ENCODE data around the gene NEK8. TPM values are rescaled to one million over a fixed set of nuclear protein-coding genes. Genes with fewer than 3 reads are reported as not detected.
A peak's percentile ranks its signal among the peaks of the same experiment; 100 is the strongest.

Gene NEK8
- 2.4 and 5.6 TPM in 2 replicates for total RNA-seq

- DNase-seq (ENCODE audit: low read depth) = peak; percentile 84
These were observed at the start of gene NEK8 for GRCh38 chr17:28728364-28729200. Gene NEK8, plus strand, starts transcription at chr17:28728788. Its CDS starts 26 bp downstream, at chr17:28728814.

GRCh38 chr17:28682655-28683054, 45.9 kb upstream of the NEK8 start:
- DNase-seq (ENCODE audit: low read depth) = no peak

DNA sequence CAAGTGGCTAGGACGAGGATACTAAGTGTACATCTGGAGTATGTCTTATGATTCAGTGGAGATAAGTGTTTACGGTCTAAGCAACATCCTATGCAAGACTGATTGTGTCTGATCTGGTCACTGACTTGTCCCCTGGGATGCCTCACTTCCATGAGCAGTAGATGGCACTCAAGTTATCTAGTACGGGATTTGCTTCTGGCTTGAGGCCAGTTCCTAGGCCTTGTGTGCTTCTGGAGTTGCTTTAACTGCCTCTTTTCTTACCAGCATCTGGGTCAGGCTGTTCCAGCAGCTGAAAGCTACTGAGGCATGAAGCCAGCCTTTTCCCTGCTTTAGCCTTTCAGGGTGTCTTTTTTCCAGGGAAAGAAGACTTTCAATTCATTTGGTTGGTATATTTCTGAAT, 43.6 kb upstream of the NEK8 start:
- peak; percentile 61 for DNase-seq (ENCODE audit: low read depth)

DNA sequence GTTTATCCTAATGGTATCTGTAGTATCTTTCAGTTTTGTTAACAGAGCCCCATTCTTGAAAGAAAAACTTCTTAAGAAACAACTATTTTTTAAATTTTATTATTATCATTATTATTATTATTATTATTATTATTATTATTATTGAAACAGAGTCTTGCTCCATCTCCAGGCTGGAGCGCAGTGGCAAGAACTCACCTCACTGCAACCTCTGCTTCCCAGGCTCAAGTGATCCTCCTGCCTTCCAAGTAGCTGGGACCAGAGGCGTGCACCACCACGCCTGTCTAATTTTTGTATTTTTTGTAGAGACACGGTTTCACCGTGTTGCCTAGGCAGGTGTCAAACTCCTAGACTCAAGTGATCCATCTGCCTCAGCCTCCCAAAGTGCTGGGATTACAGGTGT, 43.2 kb upstream of the NEK8 start:
- DNase-seq (ENCODE audit: low read depth) = no peak

GRCh38 chr17:28686296-28686695, 42.3 kb upstream of the NEK8 start:
- no peak for DNase-seq (ENCODE audit: low read depth)

DNA sequence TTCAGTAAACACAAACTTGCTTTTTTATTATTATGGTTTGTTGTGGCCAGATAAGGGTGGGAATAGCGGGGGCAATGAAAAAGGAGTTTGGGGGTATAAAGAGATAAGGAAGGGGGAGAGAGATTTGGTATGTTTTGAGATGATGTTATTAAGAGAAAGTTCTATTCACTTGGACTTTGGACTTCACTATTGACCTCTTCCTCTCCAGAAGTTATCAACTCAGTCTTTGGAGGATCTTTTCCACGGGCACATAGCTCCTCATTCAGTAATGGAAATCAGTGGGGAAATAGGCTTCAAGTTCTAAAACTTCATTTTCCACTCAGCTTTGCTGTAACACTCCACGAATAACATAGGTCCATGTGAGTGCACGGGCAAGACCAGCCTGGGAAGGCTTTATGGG, 40.1 kb upstream of the NEK8 start:
- DNase-seq (ENCODE audit: low read depth) = no peak

GRCh38 chr17:28689011-28689410, 39.6 kb upstream of the NEK8 start:
- DNase-seq (ENCODE audit: low read depth) = no peak

DNA sequence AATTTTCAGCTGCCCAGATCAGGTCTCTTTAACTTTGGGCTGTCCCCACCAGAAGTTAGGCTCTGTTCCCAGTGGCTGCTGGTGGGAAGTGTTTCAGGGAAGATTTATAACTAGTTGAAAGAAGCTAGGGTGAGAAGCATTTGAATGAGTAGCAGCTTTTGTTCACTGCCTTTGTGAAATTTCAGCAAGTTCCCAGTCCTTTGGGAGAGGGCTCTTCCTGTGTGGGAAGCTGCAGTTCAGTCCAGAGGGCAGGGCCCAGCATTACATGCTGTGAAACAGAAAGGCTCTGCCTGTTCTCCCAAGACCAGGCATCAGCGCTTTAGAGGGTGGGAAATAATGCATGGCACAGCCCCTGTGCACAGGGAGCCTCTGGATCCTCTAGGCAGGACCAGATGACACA, 34.7 kb upstream of the NEK8 start:
- DNase-seq (ENCODE audit: low read depth) = no peak

DNA sequence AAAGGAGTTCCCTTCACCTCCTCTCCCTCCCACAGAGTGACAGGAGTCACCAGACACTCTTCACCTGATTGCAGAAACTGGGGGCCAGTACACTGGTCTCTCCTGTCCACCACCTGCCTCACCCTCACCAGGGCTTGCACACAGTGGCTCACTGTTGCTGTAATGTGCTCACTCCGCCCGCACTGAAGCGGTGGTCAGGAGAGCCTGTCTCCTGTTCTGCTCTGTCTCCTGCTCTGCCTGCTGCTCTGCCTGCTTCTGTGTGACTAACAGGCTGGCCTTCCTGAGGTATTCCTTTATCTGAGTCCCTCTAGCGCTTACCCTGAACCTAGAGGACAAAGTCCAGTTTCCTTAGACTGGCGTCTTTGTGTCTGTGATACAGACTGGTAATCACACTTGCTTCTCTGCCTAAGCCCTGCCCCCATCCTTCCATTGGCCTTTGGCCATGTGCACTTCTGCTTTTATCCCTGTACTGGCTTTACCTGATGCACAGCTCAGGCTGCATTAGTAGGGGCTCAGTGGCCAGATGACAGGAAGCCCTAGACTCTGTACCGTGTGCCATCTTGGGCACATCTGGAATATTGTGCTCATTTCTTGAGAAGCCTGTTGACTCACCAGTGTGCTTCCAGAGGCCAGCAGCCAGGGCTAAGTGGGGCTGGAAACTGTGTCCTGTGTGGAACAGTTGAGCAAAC, 30.2 kb upstream of the NEK8 start:
- DNase-seq (ENCODE audit: low read depth) = peak; percentile 83

DNA sequence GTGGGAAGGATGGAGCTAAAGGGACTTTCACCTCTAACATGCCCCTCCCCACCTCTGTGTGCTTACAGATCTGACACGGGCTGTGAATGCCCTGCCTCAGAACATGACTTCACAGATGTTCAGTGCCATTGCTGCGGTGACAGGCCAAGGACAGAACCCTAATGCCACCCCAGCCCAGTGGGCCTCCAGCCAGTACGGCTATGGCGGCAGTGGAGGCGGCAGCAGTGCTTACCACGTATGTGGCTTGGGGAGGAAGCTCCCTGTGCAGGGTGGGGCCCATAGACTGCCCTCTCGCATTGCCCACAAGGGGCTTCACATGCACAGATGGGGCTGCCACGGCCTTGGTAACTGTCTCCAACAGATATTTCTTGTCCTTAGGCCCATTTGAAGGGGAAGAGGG, 28.3 kb upstream of the NEK8 start:
- no peak for DNase-seq (ENCODE audit: low read depth)

DNA sequence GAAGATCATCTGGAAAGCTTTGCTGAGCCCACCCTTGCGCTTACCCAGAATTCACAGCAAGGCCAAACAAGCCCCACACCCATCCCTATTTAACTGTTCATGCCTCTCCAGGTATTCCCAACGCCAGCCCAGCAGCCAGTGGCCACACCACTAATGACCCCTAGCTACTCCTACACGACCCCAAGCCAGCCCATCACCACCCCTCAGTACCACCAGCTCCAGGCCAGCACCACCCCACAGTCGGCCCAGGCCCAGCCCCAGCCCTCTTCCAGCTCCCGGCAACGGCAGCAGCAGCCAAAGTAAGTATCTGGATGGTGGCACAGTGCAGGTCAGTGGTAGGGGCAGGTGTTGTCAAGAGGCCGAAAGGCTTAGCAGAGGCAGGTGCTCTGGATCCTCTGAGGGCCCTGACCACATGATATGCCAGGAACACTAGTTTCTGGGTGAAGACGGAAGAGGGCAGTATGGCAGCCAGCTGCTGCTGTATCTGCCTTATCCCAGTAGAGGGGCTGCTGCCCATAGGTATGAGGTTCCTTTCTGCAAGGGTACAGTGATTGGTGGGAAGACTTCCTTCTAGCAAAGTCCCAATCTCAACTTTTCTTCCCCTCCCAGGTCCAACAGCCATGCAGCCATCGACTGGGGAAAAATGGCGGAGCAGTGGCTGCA, 27.6 kb upstream of the NEK8 start:
- DNase-seq (ENCODE audit: low read depth) = no peak

DNA sequence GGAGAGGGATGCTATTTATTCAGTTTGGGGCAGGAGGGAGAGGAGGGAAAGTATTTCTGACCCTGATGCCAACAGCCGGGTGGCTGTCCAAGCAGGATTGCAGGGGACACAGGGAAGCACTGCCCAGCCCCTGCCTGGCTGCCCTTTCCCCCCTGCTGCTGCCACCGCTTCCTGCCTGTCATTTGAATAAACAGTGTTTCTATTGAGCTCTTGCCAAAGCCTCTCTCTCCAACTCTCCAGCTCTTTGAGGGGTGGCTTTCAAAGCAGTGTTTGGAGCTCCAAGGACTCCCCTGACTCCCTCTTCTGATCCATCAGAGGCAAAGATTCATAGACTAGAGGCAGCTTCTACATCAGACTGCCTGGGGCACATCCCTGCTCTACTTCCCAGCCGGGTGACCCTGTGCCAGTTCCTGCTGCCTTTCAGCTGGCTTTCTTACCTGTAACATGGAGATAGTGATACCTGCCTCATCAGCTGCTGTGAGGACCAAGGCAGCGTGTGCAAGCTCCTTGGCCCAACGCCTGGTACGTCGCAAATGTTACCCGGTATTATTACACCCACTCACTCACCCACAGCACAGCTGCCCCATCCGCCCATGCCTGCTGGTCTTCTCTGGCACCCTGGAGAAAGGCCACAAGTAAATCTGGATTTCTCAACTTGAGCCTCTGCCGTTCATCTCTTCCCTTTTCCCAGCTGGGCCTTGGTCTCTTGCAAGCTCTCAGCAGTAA, 26.4 kb upstream of the NEK8 start:
- DNase-seq (ENCODE audit: low read depth) = no peak

DNA sequence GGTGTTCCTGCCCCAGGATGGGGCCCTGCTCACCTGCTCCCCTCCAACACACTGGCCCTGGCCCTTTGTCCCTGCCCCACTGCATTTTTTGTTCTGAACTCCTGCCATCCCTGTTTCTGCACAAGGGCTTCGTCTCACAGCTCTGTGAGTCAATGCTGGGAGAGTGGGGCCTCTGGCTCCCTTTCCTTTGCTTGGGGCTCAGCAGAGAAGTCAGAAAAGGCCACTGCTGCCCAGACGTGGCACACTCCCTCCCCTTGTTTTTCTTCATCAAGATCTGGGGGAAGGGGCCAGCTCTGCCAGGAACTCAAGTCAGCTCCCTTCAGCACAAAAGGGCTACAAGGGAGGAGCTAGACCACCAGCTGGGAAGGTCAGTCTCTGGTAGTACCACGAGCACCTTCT, 25.8 kb upstream of the NEK8 start:
- DNase-seq (ENCODE audit: low read depth) = no peak

DNA sequence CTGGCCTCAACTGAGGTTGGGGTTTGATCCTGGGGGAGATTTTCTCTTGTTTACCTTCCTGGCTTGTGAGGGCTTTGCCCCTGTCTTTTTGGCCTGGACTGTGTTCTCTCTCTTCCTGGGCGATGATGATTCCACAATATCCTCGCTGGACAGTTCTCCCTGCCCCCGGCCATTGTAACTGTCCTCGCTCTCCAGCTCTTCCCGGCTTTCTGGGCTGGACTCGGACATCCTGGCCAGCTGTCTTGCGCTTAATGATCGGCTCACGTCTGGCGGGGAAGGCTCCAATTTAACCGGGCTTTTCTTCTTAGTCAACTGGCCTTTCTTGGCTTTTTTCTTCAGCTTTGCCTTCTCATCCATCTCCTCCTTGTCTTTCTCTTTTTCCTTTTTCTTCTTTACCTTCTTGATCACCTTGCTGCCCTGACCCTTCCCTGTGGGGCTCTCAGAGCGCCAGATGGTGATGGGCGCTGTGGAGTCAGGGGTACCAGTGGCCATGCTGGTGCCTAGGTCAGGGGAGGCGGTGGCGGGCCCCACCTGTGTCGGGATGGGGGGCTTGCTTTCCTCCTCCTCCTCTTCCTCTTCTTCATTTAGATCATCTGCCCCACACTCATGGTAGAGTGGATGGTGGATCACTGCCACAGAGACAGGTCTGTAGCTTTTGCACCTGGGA, 24.9 kb upstream of the NEK8 start:
- no peak for DNase-seq (ENCODE audit: low read depth)

DNA sequence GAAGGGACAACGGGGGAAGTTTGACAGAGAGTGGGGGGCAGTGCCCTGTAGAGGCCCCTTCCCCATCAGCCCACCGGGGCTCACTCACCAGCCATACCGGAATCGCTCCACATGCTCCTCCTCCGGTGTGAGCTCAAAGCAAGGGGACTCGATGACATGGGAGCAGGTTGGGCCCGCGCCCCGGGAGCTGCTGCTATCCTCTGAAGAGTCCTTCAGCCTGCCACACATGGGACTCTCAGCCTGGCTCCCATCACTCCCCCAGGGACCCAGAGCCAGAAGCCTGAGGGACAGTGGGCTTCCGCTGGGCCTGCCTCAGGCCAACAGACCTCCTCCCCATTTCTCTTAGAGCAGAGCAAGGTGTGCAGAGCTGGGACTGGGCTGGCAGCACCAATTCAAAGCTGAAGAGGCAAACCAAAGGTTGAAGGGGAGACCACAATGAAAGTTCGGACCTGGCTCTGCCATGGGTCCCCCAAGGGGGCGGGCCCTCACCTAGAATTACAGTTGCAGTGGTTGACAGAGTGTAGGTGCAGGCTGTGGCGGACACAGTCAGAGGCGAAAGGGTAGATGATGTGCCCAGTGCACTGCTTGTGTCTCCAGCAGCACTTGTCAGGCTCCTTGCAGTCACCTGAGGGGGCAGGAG, 24.2 kb upstream of the NEK8 start:
- no peak for DNase-seq (ENCODE audit: low read depth)

- no peak for DNase-seq (ENCODE audit: low read depth)
These were observed 23.4 kb upstream of the NEK8 start for GRCh38 chr17:28705074-28705659.

GRCh38 chr17:28705728-28706334, 22.8 kb upstream of the NEK8 start:
- no peak for DNase-seq (ENCODE audit: low read depth)

DNA sequence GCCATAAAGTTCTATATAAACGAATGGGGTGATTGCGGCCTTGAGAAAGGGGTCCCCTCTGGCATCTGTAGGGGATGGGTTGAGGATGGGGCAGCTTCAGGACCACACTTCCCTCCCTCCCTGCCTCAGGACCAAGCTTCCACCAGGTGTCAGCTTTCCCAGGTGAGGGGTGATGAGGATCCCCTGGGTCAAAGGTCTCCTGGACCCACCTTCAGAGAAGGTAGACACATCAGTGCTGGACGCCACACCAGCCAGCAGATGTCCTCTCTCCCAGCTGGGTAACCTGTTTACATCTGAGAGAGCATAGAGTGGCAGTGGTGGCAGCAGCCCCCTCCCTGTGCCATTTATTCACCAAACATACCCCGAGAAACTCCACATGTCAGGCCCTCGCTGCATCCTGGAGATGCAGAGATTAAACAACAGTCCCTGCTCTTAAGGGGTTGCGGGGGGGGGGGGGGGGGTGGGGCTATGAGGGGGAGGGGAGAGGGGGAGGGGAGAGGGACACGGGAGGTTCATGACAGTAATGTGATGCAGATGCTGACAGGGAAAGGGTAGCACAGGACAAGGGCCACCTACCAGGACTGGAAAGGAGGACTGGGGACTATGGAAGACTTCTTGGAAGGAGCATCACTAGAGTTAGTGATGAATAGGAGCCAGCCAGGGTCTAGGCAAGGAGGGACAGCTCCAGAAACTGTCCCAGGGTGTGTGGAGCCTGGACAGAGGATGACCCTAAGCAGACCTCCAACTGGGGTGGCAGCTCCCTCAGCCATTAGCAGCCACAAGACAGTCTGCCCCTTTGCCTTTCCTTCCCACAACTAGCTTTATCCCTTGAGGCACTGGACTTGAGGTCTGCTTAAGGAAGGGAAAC, 21.9 kb upstream of the NEK8 start:
- DNase-seq (ENCODE audit: low read depth) = no peak

GRCh38 chr17:28707339-28707720, 21.3 kb upstream of the NEK8 start:
- DNase-seq (ENCODE audit: low read depth) = no peak

Data from renal cortical epithelial cell (primary cell).